Ovary (tissue), 9 donors: ENCODE data around the gene GREB1L. TPM values are rescaled to one million over a fixed set of nuclear protein-coding genes. Genes with fewer than 3 reads are reported as not detected.

Experiments used
- DNase-seq, 5 donors: peaks; one replicate each; pipeline ENCODE4 v3.0.0-alpha.2; 2019 to 2020
- H3K27ac ChIP-seq, 2 donors: fragments of 200-600 bp; one replicate each; pipeline versions ENCODE4 v1.5.1 to v1.8.0; 2019 to 2022
- H3K27me3 ChIP-seq: fragments of 200-600 bp; one replicate; pipeline ENCODE4 v1.8.0; 2022
- H3K36me3 ChIP-seq: fragments of 200-600 bp; sonication (generic); one replicate; pipeline ENCODE4 v1.5.1; 2019
- H3K4me1 ChIP-seq: one replicate; pipeline ENCODE4 v1.8.1; 2013; ENCODE audit warnings: mild to moderate bottlenecking, moderate library complexity; ENCODE audit not compliant: insufficient read depth
- H3K4me3 ChIP-seq: fragments of 200-600 bp; sonication (generic); one replicate; pipeline ENCODE4 v1.5.1; 2017
- H3K9me3 ChIP-seq, 2 donors: fragments of 200-600 bp in 1 of 2; sonication (generic) in 1 of 2; one replicate each; pipeline versions ENCODE4 v1.5.1 to v1.8.1; 2013 to 2019; ENCODE audit warnings: mild to moderate bottlenecking in 1 of 2, moderate library complexity in 1 of 2
- CTCF ChIP-seq, 3 donors: fragments of 450-650 bp in 2 of 3; fragments of 200-600 bp in 1 of 3; IDR thresholded peaks; one replicate each; pipeline versions ENCODE4 v1.5.1 to v1.8.0; 2016 to 2022; ENCODE audit warnings: antibody characterized with exemption in 3 of 3, mild to moderate bottlenecking in 1 of 3
- EP300 ChIP-seq: sonication (generic); formaldehyde crosslinking; IDR thresholded peaks from one replicate; pipeline ENCODE4 v1.6.1; 2017; ENCODE audit warnings: antibody characterized with exemption
- POLR2A ChIP-seq: fragments of 450-650 bp; IDR thresholded peaks from one replicate; pipeline ENCODE4 v1.6.1; 2017; ENCODE audit warnings: antibody characterized with exemption, mild to moderate bottlenecking, moderate library complexity
- WGBS, 3 donors: extraction: QIAGEN DNeasy Blood & Tissue Kit in 1 of 3; methylation state at CpG; one replicate each; pipeline versions ENCODE4 v1.1.5 to v1.1.7; 2013 to 2017; 5-methylcytosine and 5-hydroxymethylcytosine counted together
- intact Hi-C, 4 donors: fragments of 100-400 bp; cut with DNase I; formaldehyde crosslinking; loops; one replicate each; pipeline versions ENCODE4 v1.11.0 to v1.15.1; 2022 to 2023
- polyA plus RNA-seq, 2 donors: library from polyadenylated mRNA; stranded (reverse); fragments of 200-250 nt in 1 of 2; fragments of 350-450 nt in 1 of 2; fragmentation: Illumina TruSeq in 1 of 2; extraction: RNeasy Lipid Tissue Mini Kit (QIAGEN cat#74804) in 1 of 2; gene quantifications; one replicate each; pipeline ENCODE4 v1.2.3, GENCODE V29; 2013 to 2014
- total RNA-seq, 7 donors: library from RNA; depleted of rRNA in 2 of 7; stranded (reverse); fragments of >200 nt in 2 of 7; fragmentation: NEBNext Ultra II Directional in 3 of 7; extraction: Animal tissue kit (Norgen Biotek cat#: 25700) in 3 of 7; gene quantifications; one replicate each; pipeline versions ENCODE4 v1.1.0 to v1.2.4, GENCODE V29; 2016 to 2023
- donor health status: DM: no; HTN: no; CAD: no; lungs with moderate emphysema.
- donor health status: DM: no; HTN: no; CAD: no.
- donor health status: Bipolar disorder and iron deficiency.
- donor health status: DM: yes; HTN: yes; CAD: no.
- donor health status: DM: no; HTN: no; CAD: no.
- donor health status: DM: yes; HTN: yes; CAD: no.

The GREB1L gene
- total and polyA plus RNA-seq, 9 donors, result 2.4 to 22.8 (median 10.4) TPM

DNA sequence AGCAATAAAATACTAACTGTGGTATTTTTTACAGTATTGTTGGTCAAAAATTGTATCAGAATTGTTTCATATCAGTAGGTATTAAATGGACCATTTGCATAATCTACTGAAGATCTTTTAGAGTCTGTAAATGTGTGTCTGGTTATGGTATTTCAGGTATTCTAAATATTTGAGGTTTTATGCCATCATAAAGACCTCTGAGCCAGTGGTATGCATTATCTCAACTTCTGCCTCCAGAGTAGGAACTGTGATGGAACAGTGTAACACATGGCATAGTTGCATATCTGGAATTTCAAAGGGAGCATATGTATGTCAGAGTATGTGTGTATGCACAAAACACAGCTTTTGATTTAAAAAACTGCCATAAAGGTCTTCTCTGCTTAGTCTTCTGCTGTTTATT, 15.4 kb downstream of the GREB1L start:
- Histone ChIP-seq H3K27ac (no peak overlapping the region), H3K4me3 (no peak overlapping the region)
- intact Hi-C loops, result no loop called here

DNA sequence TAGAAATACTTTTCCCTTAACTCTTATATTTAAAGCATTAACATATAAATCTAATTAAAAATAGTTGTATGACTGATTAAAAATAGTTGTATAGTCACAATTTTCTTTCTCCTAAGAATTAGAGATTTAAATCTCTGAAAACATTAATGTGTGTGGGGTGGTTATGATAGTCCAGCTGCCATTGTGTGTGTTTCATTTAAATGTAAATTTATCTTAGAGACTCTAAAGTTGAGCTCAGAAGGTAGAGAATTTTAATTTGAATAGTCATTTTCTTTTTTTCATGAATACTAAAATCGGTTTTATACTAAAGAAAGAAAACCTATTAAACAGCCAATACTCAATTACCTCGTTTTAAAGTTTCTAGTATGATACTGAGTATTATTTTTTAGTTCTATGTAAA, 18.6 kb downstream of the GREB1L start:
- DNase-seq, result no peak
- intact Hi-C loops, result loop anchor here in 1 of 4 donors (10.0 kb wide), 1 partner anchor 54 kb away; no protein-coding TSS in a partner anchor
- 76 to 89% (median 83%) methylated on average over 2 of the region's 2 CpGs for WGBS, 3 donors
- TF ChIP-seq EP300 (no peak), CTCF (IDR thresholded peaks at IDR 0.05) (no peak), POLR2A (no peak)
- H3K36me3 ChIP-seq, result no peaks in the 10 kb centered on the region
- no peaks in the 10 kb centered on the region for H3K4me1 ChIP-seq
- H3K27ac ChIP-seq, result no peak overlapping the region
- no peak overlapping the region for H3K4me3 ChIP-seq
- no peaks in the 10 kb centered on the region for H3K9me3 ChIP-seq
- no peaks in the 10 kb centered on the region for H3K27me3 ChIP-seq

More for the DNA sequence above, 15.4 kb downstream of the GREB1L start:
- Histone ChIP-seq H3K36me3 (no peaks in the 10 kb centered on the region), H3K27me3 (no peaks in the 10 kb centered on the region), H3K4me1 (no peaks in the 10 kb centered on the region), H3K9me3 (no peaks in the 10 kb centered on the region)
- DNase-seq, result no peak
- TF ChIP-seq EP300, result no peak
- TF ChIP-seq CTCF (IDR thresholded peaks at IDR 0.05), result no peak
- no peak for TF ChIP-seq POLR2A

DNA sequence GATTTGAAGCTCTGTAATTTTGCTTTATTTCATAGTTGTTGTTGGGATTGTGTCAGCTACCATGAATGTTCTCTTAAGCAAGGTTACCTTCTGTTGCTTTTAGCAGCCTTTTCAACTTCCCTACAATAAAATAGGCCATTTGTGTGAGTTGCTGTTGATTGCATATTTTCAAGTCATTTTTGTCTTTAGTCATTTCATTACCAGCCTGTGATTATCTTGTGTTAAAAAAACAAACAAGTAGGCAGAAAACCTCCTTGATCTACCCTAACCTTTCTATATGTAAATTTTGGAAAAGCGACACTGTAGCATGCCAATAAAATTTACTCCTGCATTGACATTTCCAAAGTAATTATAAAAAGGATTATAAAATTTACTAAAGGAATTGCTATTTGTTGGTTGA, 19.3 kb downstream of the GREB1L start:
- TF ChIP-seq POLR2A (no peak), CTCF (IDR thresholded peaks at IDR 0.05) (no peak), EP300 (no peak)
- H3K4me1 ChIP-seq, result no peaks in the 10 kb centered on the region
- H3K27ac ChIP-seq, result no peak overlapping the region
- no peaks in the 10 kb centered on the region for H3K9me3 ChIP-seq
- no peaks in the 10 kb centered on the region for H3K36me3 ChIP-seq
- DNase-seq, result no peak
- H3K4me3 ChIP-seq, result no peak overlapping the region
- 94 to 97% (median 95%) methylated on average over 1 of the region's 1 CpG for WGBS, 3 donors
- H3K27me3 ChIP-seq, result no peaks in the 10 kb centered on the region
- intact Hi-C loops, result loop anchor here in 1 of 4 donors (10.0 kb wide), 1 partner anchor 53 kb away; no protein-coding TSS in a partner anchor

- DNase-seq, result no peak
- Histone ChIP-seq H3K4me3 (no peak overlapping the region), H3K4me1 (no peaks in the 10 kb centered on the region), H3K27me3 (no peaks in the 10 kb centered on the region), H3K9me3 (no peaks in the 10 kb centered on the region), H3K36me3 (no peaks in the 10 kb centered on the region), H3K27ac (no peak overlapping the region)
- intact Hi-C loops, result loop anchor here in 1 of 4 donors (10.0 kb wide), 1 partner anchor 53 kb away; no protein-coding TSS in a partner anchor
- no peak for TF ChIP-seq EP300
- TF ChIP-seq CTCF (IDR thresholded peaks at IDR 0.05), result no peak
- no peak for TF ChIP-seq POLR2A
- 6 to 17% (median 10%) methylated on average over 2 of the region's 2 CpGs for WGBS, 3 donors
Observed at GRCh38 chr18:21262244-21262643, 20.2 kb downstream of the GREB1L start.
